Measurements from ENCODE around the gene RIOK3.
A peak's percentile ranks its signal among the peaks of the same experiment; 100 is the strongest.
"Not testable (repeated sequence)": the region's sequence is repeated elsewhere in the genome, so short reads cannot be mapped to it uniquely, and the experiment has no call there.

Gene RIOK3
- 97.2 to 125 reads per million in 2 donors for total RNA-seq

- peak; percentile 82 for DNase-seq
Observed at GRCh38 chr18:23452728-23453679, at the start of gene RIOK3. TSS of gene RIOK3 (plus strand) at chr18:23453287. CDS start at chr18:23453440, 153 bp downstream.

GRCh38 chr18:23403310-23403709 is 49.8 kb upstream of the RIOK3 start:
- DNase-seq = no peak

- DNase-seq = no peak
Observed at GRCh38 chr18:23405636-23406035, 47.5 kb upstream of the RIOK3 start.

GRCh38 chr18:23406271-23406787 is 46.8 kb upstream of the RIOK3 start:
- no peak for DNase-seq

GRCh38 chr18:23412351-23412964 is 40.6 kb upstream of the RIOK3 start:
- no peak for DNase-seq

GRCh38 chr18:23415515-23415914 is 37.6 kb upstream of the RIOK3 start:
- no peak for DNase-seq

DNA sequence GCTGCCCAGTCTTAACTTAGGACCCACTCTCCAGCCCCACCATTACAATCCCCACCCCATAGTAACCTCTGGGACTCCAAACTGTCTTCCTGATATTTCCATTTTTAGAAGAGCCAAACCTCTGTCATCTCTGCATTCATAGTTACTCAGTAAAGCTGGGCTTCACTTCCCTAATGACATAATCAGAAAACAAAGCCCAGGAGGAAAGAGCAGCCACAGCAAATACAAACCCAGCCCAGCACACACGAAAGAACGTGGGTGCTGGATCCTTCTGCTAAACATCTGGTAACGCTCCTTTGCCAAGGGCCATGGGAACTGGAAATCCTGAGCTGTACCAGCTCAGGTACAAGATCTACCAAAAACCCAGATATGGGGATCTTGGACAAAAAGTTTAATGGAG is 36.8 kb upstream of the RIOK3 start:
- no peak for DNase-seq

DNA sequence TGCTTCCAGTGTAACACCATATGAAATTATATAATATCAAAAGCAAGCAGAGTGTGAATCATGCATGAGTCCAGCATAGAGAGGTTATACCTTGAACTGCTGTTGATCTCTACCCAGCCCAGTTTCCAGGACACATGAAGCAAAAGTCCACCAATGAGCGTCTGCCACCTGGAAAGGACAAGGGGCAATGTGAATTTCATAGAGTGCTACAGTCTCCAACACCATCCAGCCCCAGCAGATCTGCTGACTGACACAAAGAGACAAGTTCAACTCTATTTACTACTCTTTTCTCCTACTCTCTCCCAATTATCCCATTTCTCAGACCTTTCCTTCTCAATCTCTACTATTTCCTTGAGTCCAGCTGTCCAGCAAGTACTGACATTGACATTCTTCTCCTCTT is 31.8 kb upstream of the RIOK3 start:
- no peak for DNase-seq

GRCh38 chr18:23422751-23423418 is 30.2 kb upstream of the RIOK3 start:
- DNase-seq = no peak

DNA sequence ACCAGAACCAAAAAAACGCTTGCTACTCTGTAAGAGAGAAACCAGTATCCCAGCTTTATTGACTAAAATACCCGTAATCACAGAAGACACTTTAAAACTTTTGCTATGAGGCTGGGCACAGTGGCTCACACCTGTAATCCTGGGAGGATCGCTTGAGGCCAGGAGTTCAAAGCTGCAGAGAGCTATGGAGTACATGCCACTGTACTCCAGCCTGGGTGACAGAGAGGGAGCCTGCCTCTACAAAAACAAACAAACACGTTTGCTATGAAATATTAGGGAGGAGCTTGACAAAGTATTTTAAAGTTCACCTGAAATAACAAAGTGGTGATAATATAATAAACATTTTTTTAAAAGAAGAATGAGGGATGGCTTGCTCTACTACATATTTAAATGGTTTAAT is 28.5 kb upstream of the RIOK3 start:
- DNase-seq = no peak

- DNase-seq = no peak
Observed at GRCh38 chr18:23428821-23429220, 24.3 kb upstream of the RIOK3 start.

- DNase-seq = not testable (repeated sequence)
Observed at GRCh38 chr18:23429538-23429937, 23.5 kb upstream of the RIOK3 start.

- DNase-seq = no peak
Observed at GRCh38 chr18:23433360-23433759, 19.7 kb upstream of the RIOK3 start.

DNA sequence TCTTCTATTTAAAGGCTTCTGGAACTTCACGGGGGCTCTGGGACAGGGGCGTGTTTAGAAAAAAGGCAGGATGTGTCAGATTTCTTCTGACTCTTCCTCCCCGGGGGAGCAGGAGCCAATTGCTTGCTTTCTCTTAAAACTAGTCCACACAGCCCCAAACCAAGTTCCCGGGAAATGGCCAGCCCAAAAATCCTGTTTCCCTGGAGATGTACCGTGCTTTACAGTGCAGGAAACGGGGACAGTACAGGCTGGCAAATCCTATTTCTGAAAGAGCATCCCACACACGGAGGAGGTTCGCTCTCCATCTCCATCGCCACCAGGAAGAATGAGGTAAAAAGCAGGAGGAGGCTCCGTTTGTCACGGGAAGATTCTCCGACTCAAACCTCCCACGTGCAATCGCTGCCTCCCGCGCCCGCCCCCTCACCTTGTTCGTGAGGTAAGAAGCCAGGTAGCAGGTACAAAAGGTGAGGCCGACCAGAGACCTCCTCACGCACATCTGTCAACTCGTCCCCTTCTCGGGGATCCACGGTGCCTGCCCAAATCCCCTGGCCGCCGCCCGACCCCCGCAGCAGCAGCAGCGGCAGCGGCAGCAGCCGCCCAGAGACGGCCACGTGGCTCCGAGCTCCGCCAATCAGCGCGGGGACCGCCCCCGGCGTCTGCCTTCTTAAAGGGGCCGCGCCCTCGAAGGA is 15.6 kb upstream of the RIOK3 start:
- peak; percentile 69 for DNase-seq

- no peak for DNase-seq
Observed at GRCh38 chr18:23438046-23438377, 15.1 kb upstream of the RIOK3 start.

- DNase-seq = no peak
Observed at GRCh38 chr18:23438608-23439366, 14.3 kb upstream of the RIOK3 start.

DNA sequence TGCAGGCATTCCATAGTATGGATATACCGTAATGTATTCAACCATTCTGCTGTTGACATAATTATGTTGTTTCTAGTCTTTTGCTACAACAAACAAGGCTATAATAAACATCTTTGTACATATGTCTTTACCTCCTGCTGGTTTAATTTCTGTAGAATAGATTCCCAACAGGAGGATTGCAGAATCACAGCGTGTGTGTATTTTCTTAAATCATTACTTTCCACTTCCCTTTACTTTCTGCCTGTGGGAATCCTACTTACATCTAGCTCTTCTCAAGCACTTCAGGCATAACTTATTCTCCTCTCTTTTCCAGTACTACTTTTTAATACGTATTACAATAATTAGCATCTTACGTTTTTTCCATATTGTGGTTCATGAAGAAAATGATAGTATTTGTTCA is 13.0 kb upstream of the RIOK3 start:
- no peak for DNase-seq

DNA sequence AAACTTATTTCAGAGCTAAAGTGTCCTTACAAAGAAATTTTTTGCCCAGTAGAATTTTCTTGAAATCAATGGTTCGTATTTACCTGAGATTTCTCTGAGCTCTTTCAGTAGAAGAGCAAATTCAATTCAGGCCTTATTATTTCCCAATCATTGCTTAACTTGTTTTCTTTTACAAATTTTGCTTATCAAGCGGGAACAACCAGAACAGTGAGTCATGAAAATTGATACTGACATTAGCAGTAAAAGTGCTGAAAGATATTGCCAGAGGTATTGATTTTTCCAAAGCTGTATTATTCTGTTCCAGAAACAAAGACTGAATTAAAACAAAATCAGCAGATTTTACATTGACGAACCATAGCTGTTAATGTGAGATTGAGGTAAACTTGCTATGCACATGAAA is 10.1 kb upstream of the RIOK3 start:
- DNase-seq = no peak

DNA sequence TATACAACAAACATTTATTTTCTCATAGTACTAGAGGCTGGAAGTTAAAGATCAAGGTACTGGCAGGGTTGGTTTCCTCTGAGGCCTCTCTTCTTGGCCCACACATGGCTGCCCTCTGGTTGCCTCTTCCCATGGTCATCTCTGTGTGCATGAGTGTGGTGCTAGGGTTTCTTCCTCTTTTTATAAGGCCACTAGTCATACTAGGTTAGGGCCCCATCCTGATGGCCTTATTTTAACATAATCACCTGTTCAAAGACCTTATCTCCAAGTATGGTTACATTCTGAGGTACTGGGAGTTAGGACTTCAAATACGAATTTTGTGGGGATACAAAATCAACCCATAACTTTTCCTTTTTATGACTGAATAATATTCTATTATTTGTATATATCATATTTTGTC is 4.8 kb upstream of the RIOK3 start:
- DNase-seq = no peak

- no peak for DNase-seq
Observed at GRCh38 chr18:23450022-23450421, 3.1 kb upstream of the RIOK3 start.

- no peak for DNase-seq
Observed at GRCh38 chr18:23451011-23451410, 2.1 kb upstream of the RIOK3 start.

GRCh38 chr18:23451491-23451890 is 1.6 kb upstream of the RIOK3 start:
- DNase-seq = no peak
